NT2/D1 (cell line): ENCODE results near the gene IKZF5.
A peak's percentile ranks its signal among the peaks of the same experiment; 100 is the strongest.

Experiments used
- DNase-seq: peaks from one replicate; pipeline ENCODE4 v3.0.0-alpha.2; 2011; ENCODE audit warnings: low read depth, low spot score
- H3K27me3 ChIP-seq: 2 replicates; pipeline ENCODE4 v1.6.0; 2011; ENCODE audit warnings: mild to moderate bottlenecking; ENCODE audit not compliant: insufficient read length, insufficient read depth
- H3K36me3 ChIP-seq: 2 replicates; pipeline ENCODE4 v1.6.1; 2011; ENCODE audit warnings: mild to moderate bottlenecking, low read length, mixed read lengths; ENCODE audit not compliant: insufficient read depth, insufficient read length
- H3K4me1 ChIP-seq: 2 replicates; pipeline ENCODE4 v1.5.1; 2011; ENCODE audit not compliant: insufficient read depth, insufficient read length
- H3K4me3 ChIP-seq: 2 replicates; pipeline ENCODE4 v1.5.1; 2011; ENCODE audit warnings: low read depth; ENCODE audit not compliant: insufficient read length
- H3K9ac ChIP-seq: 2 replicates; pipeline ENCODE4 v1.6.0; 2011; ENCODE audit warnings: low read depth; ENCODE audit not compliant: insufficient read length
- H3K9me3 ChIP-seq: 2 replicates; pipeline ENCODE4 v1.5.1; 2011; ENCODE audit warnings: mild to moderate bottlenecking, low read length; ENCODE audit not compliant: insufficient read depth
- SUZ12 ChIP-seq: IDR thresholded peaks from 2 replicates; pipeline ENCODE4 v1.6.1; 2011; ENCODE audit not compliant: insufficient read length, insufficient read depth; ENCODE audit errors: extremely low read depth
- YY1 ChIP-seq: IDR thresholded peaks from 2 replicates; pipeline ENCODE4 v1.6.1; 2011; ENCODE audit not compliant: insufficient read length, insufficient read depth
- ZNF274 ChIP-seq: IDR thresholded peaks from 2 replicates; pipeline ENCODE4 v1.6.1; 2011; ENCODE audit warnings: mild to moderate bottlenecking, low read depth, low read length

IKZF5 gene, protein sequence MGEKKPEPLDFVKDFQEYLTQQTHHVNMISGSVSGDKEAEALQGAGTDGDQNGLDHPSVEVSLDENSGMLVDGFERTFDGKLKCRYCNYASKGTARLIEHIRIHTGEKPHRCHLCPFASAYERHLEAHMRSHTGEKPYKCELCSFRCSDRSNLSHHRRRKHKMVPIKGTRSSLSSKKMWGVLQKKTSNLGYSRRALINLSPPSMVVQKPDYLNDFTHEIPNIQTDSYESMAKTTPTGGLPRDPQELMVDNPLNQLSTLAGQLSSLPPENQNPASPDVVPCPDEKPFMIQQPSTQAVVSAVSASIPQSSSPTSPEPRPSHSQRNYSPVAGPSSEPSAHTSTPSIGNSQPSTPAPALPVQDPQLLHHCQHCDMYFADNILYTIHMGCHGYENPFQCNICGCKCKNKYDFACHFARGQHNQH

DNA sequence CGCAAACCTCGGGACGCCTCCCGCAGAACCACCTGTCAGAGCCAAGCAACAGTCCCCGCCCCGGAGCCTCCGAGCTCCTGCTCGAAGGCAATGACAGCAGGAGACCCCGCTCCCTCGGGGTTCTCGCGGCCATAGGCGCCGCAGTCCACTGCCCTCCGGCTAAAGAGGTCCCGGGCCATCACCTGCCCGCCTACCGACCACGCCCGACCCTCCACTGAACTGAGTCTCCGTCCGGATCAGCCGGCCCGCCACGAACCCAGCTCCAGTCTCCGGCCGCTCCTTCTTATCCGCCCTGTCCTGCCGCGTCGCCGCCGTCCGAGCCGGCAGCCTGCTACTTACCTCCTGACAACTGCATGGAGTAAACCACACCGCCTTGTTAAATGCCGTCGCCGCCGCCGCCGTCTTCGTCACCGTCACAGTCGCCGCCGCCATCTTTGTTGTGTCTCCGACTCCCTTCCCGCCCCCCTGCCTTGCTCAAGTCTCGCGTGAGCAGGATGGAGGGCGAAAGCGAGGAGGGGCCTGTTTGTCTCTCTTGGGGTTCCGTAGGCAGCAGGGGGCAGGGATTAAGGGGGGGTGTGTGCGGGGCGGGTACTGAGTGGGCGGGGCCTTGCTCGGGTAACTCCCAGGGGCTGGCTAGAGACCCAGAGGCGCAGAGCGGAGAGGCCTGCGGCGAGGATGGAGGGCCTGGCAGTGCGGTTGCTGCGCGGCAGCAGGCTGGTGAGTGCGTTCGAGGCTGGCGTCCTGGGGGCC is at the start of gene IKZF5, which contains the start of gene ACADSB:
IKZF5 (minus strand) TSS at position 441 of the 750 bp plus-strand sequence. CDS start 10,170 bp downstream, outside the sequence.
ACADSB (plus strand) TSS at position 652 of the 750 bp plus-strand sequence; CDS start at position 676, 24 bp downstream.
- Histone ChIP-seq H3K4me3 (peak within 1 kb of the TSS; percentile 84), H3K27me3 (peaks cover 18% of the 10 kb centered on the region), H3K36me3 (peaks cover 3% of the 10 kb centered on the region), H3K4me1 (peaks cover 3% of the 10 kb centered on the region), H3K9ac (peak within 1 kb of the TSS; percentile 86), H3K9me3 (no peaks in the 10 kb centered on the region)
- TF ChIP-seq SUZ12 (no peak), ZNF274 (no peak), YY1 (peak; percentile 77)
- peak; percentile 92 for DNase-seq

DNA sequence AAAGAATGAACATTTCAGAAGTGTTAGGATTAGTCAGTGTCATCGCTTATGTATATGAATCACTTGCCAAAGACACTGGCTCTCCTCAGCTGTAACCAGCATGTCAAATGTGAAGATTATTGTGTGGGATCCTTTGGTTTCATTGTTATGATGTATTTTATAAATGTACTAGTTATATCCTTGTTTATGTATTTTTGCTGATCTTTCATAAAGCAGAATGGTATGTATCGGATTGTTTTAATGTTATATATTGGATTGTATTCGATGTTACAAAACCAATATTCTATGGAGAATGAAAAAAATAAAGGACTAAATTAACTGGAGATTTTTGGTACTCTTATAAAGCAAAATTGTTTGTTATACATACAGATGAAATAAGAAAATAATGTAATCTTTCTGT is 49.4 kb upstream of the IKZF5 start:
- no peak overlapping the region for H3K4me3 ChIP-seq
- H3K4me1 ChIP-seq, result no peaks in the 10 kb centered on the region
- H3K9me3 ChIP-seq, result no peaks in the 10 kb centered on the region
- no peaks in the 10 kb centered on the region for H3K36me3 ChIP-seq
- DNase-seq, result no peak
- H3K27me3 ChIP-seq, result no peaks in the 10 kb centered on the region
- no peak overlapping the region for H3K9ac ChIP-seq
- TF ChIP-seq SUZ12 (no peak), YY1 (no peak), ZNF274 (no peak)

DNA sequence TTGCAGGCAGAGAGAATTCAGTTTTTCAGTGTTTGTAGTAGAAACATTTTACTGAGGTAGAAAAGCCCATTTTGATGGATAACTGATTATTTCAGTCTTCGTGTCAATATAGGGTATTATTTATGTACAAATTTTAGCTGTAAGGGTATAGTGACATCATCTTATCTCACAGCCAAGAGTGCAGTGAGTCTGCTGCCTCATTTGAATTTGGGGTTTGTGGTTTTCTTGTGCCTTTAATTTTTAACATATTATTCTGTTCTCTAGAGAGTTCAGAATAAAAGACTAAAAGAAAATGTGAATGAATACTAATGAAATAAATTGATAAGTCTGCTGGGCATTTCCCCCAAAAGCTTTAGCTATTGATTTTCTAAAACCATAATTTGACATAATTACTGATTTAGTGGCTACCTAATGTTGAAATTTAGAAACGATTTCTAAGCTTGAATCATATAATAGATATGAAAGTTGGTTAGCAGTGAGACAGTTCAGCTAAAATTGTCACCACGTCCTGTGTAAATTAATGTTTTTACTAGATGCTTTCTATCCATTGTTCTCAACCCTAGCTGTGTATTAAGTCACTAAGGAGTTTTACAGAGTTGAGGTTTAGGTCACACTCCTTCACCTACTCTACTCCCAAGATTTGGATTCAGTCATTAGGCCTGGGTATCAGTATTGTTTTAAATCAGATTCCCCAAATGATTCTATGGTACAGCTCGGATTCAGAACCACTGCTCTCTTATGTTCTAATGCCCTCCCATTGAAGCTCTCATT is 37.6 kb upstream of the IKZF5 start:
- Histone ChIP-seq H3K36me3 (no peaks in the 10 kb centered on the region), H3K4me1 (no peaks in the 10 kb centered on the region), H3K27me3 (no peaks in the 10 kb centered on the region), H3K9ac (no peak overlapping the region), H3K4me3 (no peak overlapping the region), H3K9me3 (peaks cover 8% of the 10 kb centered on the region; the same call in 1 of the 2 replicates)
- no peak for TF ChIP-seq YY1
- no peak for TF ChIP-seq ZNF274
- no peak for TF ChIP-seq SUZ12
- no peak for DNase-seq

DNA sequence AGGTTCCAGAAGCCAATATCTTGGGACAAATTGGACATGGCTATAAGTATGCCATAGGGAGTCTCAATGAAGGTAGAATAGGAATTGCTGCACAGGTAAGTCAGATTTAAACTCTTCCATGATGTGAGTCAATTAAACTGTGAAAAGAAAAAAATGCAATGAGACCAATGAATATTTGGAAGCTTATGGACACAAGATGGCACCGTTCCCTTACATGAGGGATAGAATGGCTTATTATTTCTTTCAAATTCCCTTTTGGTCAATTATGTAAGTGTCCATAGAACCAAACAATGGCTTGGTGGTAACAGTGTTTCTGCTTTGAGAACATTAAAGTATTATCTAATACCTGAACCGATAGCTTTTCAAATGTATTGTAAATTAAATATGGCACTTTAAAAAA is 35.8 kb upstream of the IKZF5 start:
- Histone ChIP-seq H3K9ac (no peak overlapping the region), H3K27me3 (no peaks in the 10 kb centered on the region), H3K4me1 (no peaks in the 10 kb centered on the region), H3K9me3 (peaks cover 3% of the 10 kb centered on the region; the same call in 1 of the 2 replicates), H3K4me3 (no peak overlapping the region), H3K36me3 (no peaks in the 10 kb centered on the region)
- no peak for DNase-seq
- no peak for TF ChIP-seq YY1
- TF ChIP-seq SUZ12, result no peak
- no peak for TF ChIP-seq ZNF274

DNA sequence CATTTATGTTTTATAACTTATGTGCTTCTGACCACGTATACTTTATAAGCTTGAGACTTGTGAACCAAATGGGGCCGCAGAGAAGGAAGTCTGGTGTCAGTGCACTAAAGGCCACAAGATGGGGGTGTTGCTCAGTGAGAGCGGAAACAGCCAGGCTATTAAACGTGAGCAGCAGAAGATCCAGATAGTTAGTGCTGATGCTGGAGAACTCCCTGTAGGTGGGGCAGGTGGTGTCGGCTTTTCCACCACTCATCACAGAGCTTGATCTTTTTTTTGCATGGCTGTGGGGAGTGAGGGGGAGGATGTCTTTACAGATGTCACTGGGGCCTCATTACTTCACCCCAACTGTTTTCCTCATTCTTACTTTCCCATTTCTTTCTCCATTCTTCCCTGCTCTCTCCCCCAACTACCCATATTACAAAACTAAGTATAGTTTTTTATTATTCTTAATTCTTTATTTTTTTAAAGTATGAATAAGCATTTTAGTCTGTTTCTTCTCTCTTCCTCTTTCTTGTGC is 34.9 kb upstream of the IKZF5 start:
- TF ChIP-seq YY1 (no peak), SUZ12 (no peak), ZNF274 (no peak)
- H3K36me3 ChIP-seq, result no peaks in the 10 kb centered on the region
- H3K4me1 ChIP-seq, result no peaks in the 10 kb centered on the region
- no peaks in the 10 kb centered on the region for H3K27me3 ChIP-seq
- H3K9me3 ChIP-seq, result no peaks in the 10 kb centered on the region
- H3K9ac ChIP-seq, result no peak overlapping the region
- peak; percentile 66 for DNase-seq
- H3K4me3 ChIP-seq, result no peak overlapping the region

DNA sequence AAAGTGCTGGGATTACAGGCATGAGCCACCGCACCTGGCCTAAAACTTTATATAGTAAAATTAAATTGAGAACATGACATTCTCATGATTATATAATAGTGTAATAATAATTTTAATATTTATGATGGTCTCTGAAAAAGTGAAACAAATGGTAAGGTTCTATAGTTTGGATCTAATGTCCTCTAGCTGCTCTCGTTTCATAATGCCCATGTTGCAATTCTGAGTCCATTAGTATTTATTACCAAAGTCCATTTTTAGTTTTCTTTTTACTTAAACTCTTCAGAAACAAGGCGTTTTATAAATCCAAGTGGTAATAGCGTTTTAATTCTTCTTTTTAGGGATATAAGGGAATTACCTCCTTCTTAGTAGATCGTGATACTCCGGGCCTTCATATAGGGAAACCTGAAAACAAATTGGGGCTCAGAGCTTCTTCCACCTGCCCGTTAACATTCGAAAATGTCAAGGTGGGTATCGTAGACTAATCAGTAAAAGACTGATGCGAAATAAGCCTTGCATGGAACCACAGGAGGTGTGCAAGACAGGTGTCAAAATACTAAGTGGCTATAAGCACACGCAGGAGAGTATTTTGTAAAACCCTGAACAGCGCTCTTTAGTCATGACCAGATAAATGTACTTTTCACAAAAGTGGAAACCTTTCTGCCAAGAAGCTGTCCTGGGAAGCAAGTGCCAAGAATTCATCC is 34.3 kb upstream of the IKZF5 start:
- Histone ChIP-seq H3K27me3 (no peaks in the 10 kb centered on the region), H3K4me1 (no peaks in the 10 kb centered on the region), H3K9ac (no peak overlapping the region), H3K36me3 (no peaks in the 10 kb centered on the region), H3K4me3 (no peak overlapping the region), H3K9me3 (no peaks in the 10 kb centered on the region)
- TF ChIP-seq YY1 (no peak), ZNF274 (no peak), SUZ12 (no peak)
- no peak for DNase-seq
